Stimulated activated CD4-positive, alpha-beta T cell treated with anti-CD3 and anti-CD28 coated beads, Interleukin-1b, Interleukin-23, amount 100 ng/mL, for 4 hours (primary cell): ENCODE results near the gene PCDHGA5.
"Not testable (repeated sequence)": the region's sequence is repeated elsewhere in the genome, so short reads cannot be mapped to it uniquely, and the experiment has no call there.

ENCODE experiments used
- DNase-seq, 2 donors: peaks; one replicate each; pipeline ENCODE4 v3.0.0-alpha.2; 2020; ENCODE audit warnings: low read depth in 2 of 2

Gene PCDHGA5

DNA sequence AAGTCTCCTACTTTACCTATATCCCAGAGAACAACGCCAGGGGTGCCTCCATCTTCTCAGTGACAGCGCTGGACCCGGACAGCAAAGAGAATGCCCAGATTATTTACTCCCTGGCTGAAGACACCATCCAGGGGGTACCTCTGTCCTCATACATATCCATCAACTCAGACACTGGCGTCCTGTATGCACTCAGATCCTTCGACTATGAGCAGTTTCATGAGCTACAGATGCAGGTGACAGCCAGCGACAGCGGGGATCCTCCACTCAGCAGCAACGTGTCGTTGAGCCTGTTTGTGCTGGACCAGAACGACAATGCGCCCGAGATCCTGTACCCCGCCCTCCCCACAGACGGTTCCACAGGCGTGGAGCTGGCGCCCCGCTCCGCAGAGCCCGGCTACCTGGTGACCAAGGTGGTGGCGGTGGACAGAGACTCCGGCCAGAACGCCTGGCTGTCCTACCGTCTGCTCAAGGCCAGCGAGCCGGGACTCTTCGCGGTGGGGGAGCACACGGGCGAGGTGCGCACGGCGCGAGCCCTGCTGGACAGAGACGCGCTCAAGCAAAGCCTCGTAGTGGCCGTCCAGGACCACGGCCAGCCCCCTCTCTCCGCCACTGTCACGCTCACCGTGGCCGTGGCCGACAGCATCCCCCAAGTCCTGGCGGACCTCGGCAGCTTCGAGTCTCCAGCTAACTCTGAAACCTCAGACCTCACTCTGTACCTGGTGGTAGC lies 50.7 kb downstream of the PCDHGA5 start:
- DNase-seq, result not testable (repeated sequence)

DNA sequence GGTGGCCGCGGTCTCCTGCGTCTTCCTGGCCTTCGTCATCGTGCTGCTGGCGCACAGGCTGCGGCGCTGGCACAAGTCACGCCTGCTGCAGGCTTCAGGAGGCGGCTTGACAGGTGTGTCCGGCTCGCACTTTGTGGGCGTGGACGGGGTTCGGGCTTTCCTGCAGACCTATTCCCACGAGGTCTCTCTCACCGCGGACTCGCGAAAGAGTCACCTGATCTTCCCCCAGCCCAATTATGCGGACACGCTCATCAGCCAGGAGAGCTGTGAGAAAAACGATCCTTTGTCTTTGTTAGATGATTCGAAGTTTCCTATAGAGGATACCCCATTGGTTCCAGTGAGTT lies 51.3 kb downstream of the PCDHGA5 start:
- not testable (repeated sequence) for DNase-seq
